Putamen (tissue), 1 donor: ENCODE measurements around the gene USP17L18.
"Not testable (repeated sequence)": the region's sequence is repeated elsewhere in the genome, so short reads cannot be mapped to it uniquely, and the experiment has no call there.

Experiments used
- DNase-seq: peaks from one replicate; pipeline ENCODE4 v3.0.0-alpha.2; 2016; ENCODE audit warnings: low spot score

Gene USP17L18

GRCh38 chr4:9247953-9248680 is at the start of gene USP17L18:
TSS of gene USP17L18 (plus strand) at chr4:9248630. CDS start at chr4:9248630, 0 bp downstream.
- peak; percentile 0 for DNase-seq

GRCh38 chr4:9210357-9210756 is 38.1 kb upstream of the USP17L18 start, which contains the start of gene USP17L10:
TSS of gene USP17L10 (plus strand) at chr4:9210657. CDS start at chr4:9210657, 0 bp downstream.
- DNase-seq = not testable (repeated sequence)

- not testable (repeated sequence) for DNase-seq
Measured at GRCh38 chr4:9214701-9215100, 33.7 kb upstream of the USP17L18 start.

- DNase-seq = not testable (repeated sequence)
Measured at GRCh38 chr4:9215105-9215504, 33.3 kb upstream of the USP17L18 start, which contains the start of gene USP17L11. TSS of gene USP17L11 (plus strand) at chr4:9215405. CDS start at chr4:9215405, 0 bp downstream.

- not testable (repeated sequence) for DNase-seq
Measured at GRCh38 chr4:9219852-9220251, 28.6 kb upstream of the USP17L18 start, which contains the start of gene USP17L12. TSS of gene USP17L12 (plus strand) at chr4:9220152. CDS start at chr4:9220152, 0 bp downstream.

- DNase-seq = not testable (repeated sequence)
Measured at GRCh38 chr4:9224596-9224995, 23.8 kb upstream of the USP17L18 start, which contains the start of gene USP17L13. TSS of gene USP17L13 (plus strand) at chr4:9224896. CDS start at chr4:9224896, 0 bp downstream.

- DNase-seq = not testable (repeated sequence)
Measured at GRCh38 chr4:9230249-9230648, 18.2 kb upstream of the USP17L18 start.

GRCh38 chr4:9234085-9234484 is 14.3 kb upstream of the USP17L18 start, which contains the start of gene USP17L15:
TSS of gene USP17L15 (plus strand) at chr4:9234385. CDS start at chr4:9234385, 0 bp downstream.
- not testable (repeated sequence) for DNase-seq

GRCh38 chr4:9238461-9238860 is 10.0 kb upstream of the USP17L18 start:
- not testable (repeated sequence) for DNase-seq

- DNase-seq = not testable (repeated sequence)
Measured at GRCh38 chr4:9243579-9243978, 4.9 kb upstream of the USP17L18 start, which contains the start of gene USP17L17. TSS of gene USP17L17 (plus strand) at chr4:9243879. CDS start at chr4:9243879, 0 bp downstream.

GRCh38 chr4:9253078-9253477 is 4.6 kb downstream of the USP17L18 start, which contains the start of gene USP17L19:
TSS of gene USP17L19 (plus strand) at chr4:9253378. CDS start at chr4:9253378, 0 bp downstream.
- not testable (repeated sequence) for DNase-seq

GRCh38 chr4:9257824-9258223 is 9.4 kb downstream of the USP17L18 start, which contains the start of gene USP17L20:
TSS of gene USP17L20 (plus strand) at chr4:9258124. CDS start at chr4:9258124, 0 bp downstream.
- not testable (repeated sequence) for DNase-seq

GRCh38 chr4:9262572-9262971 is 14.1 kb downstream of the USP17L18 start, which contains the start of gene USP17L21:
TSS of gene USP17L21 (plus strand) at chr4:9262872. CDS start at chr4:9262872, 0 bp downstream.
- DNase-seq = not testable (repeated sequence)

GRCh38 chr4:9267319-9267718 is 18.9 kb downstream of the USP17L18 start, which contains the start of gene USP17L22:
TSS of gene USP17L22 (plus strand) at chr4:9267619. CDS start at chr4:9267619, 0 bp downstream.
- not testable (repeated sequence) for DNase-seq

- DNase-seq = not testable (repeated sequence)
Measured at GRCh38 chr4:9271719-9272118, 23.3 kb downstream of the USP17L18 start.
